Loucy (cell line): ENCODE measurements around the gene SHC1.
A peak's percentile ranks its signal among the peaks of the same experiment; 100 is the strongest.

Experiments used
- H2AFZ ChIP-seq: fragments of 200-600 bp; sonication (generic); 2 replicates; pipeline ENCODE4 v1.6.0; 2016; ENCODE audit warnings: antibody characterized with exemption, mild to moderate bottlenecking, low read length, moderate library complexity
- H3F3A ChIP-seq: fragments of 200-600 bp; 2 replicates; pipeline ENCODE4 v1.6.0; 2016; ENCODE audit warnings: antibody characterized with exemption, low read depth, mild to moderate bottlenecking
- H3K27me3 ChIP-seq: fragments of 200-600 bp; sonication (generic); 2 replicates; pipeline ENCODE4 v1.6.1; 2014; ENCODE audit warnings: low read length, mild to moderate bottlenecking; ENCODE audit not compliant: insufficient read depth, poor library complexity, severe bottlenecking
- H3K36me3 ChIP-seq: fragments of 200-600 bp; sonication (generic); 2 replicates; pipeline ENCODE4 v1.6.1; 2016; ENCODE audit warnings: low read length; ENCODE audit not compliant: insufficient read depth
- H3K4me1 ChIP-seq: fragments of 200-600 bp; sonication (generic); 2 replicates; pipeline ENCODE4 v1.5.1; 2014; ENCODE audit warnings: low read length, mild to moderate bottlenecking; ENCODE audit not compliant: insufficient read depth, poor library complexity, severe bottlenecking
- H3K4me2 ChIP-seq: fragments of 200-600 bp; sonication (generic); 2 replicates; pipeline ENCODE4 v1.6.0; 2014; ENCODE audit warnings: antibody characterized with exemption, low read length, low read depth, mild to moderate bottlenecking; ENCODE audit not compliant: poor library complexity, severe bottlenecking
- H3K4me3 ChIP-seq: fragments of 200-600 bp; sonication (generic); 2 replicates; pipeline ENCODE4 v1.5.1; 2014; ENCODE audit warnings: low read length, mild to moderate bottlenecking, mixed read lengths; ENCODE audit not compliant: poor library complexity, severe bottlenecking
- H3K79me2 ChIP-seq: fragments of 200-600 bp; sonication (generic); 2 replicates; pipeline ENCODE4 v1.6.1; 2014; ENCODE audit warnings: low read length; ENCODE audit not compliant: insufficient read depth
- H3K9ac ChIP-seq: fragments of 200-600 bp; sonication (generic); 2 replicates; pipeline ENCODE4 v1.6.0; 2014; ENCODE audit warnings: mild to moderate bottlenecking, low read depth, low read length, moderate library complexity; ENCODE audit not compliant: poor library complexity, severe bottlenecking
- H3K9me2 ChIP-seq: fragments of 200-600 bp; sonication (generic); replicated peaks from 2 replicates; pipeline ENCODE4 v1.6.1; 2016; ENCODE audit warnings: low read depth, low read length, mixed read lengths
- H3K9me3 ChIP-seq: fragments of 200-600 bp; sonication (generic); 2 replicates; pipeline ENCODE4 v1.6.1; 2014; ENCODE audit warnings: mild to moderate bottlenecking, antibody characterized with exemption, low read length, low read depth; ENCODE audit not compliant: insufficient read depth
- H4K20me1 ChIP-seq: fragments of 200-600 bp; sonication (generic); 2 replicates; pipeline ENCODE4 v1.6.0; 2014; ENCODE audit warnings: antibody characterized with exemption, low read length, mild to moderate bottlenecking; ENCODE audit not compliant: insufficient read depth, poor library complexity, severe bottlenecking
- EZH2phosphoT487 ChIP-seq: fragments of 200-600 bp; IDR thresholded peaks from 2 replicates; pipeline ENCODE4 v1.6.1; 2018; ENCODE audit warnings: antibody characterized with exemption, mild to moderate bottlenecking, moderate library complexity, borderline replicate concordance
- TF ChIP-seq, protein P1 (sequence below): fragments of 200-600 bp; sonication (generic); conservative IDR thresholded peaks from 2 replicates; pipeline ENCODE4 v1.5.1; 2014; ENCODE audit warnings: mild to moderate bottlenecking, antibody characterized with exemption, low read length

SHC1 gene

DNA sequence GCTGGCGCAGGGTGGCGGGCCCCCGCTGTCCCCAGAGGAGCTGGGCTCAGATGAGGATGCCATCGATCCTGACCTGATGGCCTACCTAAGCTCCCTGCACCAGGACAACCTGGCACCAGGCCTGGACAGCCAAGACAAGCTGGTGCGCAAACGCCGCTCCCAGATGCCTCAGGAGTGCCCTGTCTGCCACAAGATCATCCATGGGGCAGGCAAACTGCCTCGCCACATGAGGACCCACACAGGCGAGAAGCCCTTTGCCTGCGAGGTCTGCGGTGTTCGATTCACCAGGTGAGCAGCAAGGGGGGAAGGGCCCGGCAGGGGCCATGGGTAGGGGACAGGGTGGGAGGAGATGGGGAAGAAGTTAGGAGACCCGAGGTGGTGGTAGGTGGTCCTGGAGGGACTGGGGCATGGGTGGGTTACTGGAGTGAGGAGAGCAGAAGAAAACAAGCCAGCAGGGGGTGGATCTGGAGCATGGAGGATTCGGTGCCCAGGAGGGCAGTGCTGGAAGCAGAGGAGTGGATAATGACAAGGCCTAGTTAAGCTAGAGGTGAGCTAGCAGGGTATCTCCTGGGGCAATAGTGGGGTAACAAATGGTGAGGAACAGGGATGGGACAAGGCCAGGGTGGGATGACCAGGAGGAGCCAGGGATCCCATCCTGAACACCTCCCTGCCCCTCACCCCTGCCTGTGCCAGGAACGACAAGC, 45.1 kb upstream of the SHC1 start:
- H3F3A ChIP-seq: no peaks in the 10 kb centered on the region
- H3K36me3 ChIP-seq: no peaks in the 10 kb centered on the region
- no peaks in the 10 kb centered on the region for H3K9me2 ChIP-seq
- no peaks in the 10 kb centered on the region for H4K20me1 ChIP-seq
- TF ChIP-seq EZH2phosphoT487: no peak
- TF ChIP-seq, protein P1, sequence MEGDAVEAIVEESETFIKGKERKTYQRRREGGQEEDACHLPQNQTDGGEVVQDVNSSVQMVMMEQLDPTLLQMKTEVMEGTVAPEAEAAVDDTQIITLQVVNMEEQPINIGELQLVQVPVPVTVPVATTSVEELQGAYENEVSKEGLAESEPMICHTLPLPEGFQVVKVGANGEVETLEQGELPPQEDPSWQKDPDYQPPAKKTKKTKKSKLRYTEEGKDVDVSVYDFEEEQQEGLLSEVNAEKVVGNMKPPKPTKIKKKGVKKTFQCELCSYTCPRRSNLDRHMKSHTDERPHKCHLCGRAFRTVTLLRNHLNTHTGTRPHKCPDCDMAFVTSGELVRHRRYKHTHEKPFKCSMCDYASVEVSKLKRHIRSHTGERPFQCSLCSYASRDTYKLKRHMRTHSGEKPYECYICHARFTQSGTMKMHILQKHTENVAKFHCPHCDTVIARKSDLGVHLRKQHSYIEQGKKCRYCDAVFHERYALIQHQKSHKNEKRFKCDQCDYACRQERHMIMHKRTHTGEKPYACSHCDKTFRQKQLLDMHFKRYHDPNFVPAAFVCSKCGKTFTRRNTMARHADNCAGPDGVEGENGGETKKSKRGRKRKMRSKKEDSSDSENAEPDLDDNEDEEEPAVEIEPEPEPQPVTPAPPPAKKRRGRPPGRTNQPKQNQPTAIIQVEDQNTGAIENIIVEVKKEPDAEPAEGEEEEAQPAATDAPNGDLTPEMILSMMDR: no peak
- no peak overlapping the region for H2AFZ ChIP-seq
- no peaks in the 10 kb centered on the region for H3K9me3 ChIP-seq
- H3K4me3 ChIP-seq: no peak overlapping the region
- H3K27me3 ChIP-seq: no peaks in the 10 kb centered on the region
- peaks cover 37% of the 10 kb centered on the region for H3K4me1 ChIP-seq
- no peak overlapping the region for H3K4me2 ChIP-seq
- H3K9ac ChIP-seq: no peak overlapping the region
- H3K79me2 ChIP-seq: no peaks in the 10 kb centered on the region

DNA sequence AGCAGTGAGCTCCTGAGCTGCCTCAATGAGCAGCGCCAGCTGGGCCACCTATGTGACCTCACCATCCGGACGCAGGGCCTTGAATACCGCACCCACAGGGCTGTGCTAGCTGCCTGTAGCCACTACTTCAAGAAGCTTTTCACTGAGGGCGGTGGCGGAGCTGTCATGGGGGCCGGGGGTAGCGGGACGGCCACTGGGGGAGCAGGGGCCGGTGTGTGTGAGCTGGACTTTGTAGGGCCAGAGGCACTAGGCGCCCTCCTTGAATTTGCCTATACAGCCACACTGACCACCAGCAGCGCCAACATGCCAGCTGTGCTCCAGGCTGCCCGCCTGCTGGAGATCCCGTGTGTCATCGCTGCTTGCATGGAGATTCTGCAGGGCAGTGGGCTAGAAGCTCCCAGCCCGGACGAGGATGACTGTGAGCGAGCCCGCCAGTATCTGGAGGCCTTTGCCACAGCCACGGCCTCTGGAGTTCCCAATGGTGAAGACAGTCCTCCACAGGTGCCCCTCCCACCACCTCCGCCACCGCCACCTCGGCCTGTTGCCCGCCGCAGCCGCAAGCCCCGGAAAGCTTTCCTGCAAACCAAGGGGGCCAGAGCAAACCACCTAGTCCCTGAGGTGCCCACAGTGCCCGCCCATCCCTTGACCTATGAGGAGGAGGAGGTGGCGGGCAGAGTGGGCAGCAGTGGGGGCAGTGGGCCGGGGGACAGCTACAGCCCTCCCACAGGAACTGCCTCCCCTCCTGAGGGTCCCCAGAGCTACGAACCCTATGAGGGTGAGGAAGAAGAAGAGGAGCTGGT, 44.4 kb upstream of the SHC1 start:
- no peaks in the 10 kb centered on the region for H3K79me2 ChIP-seq
- peaks cover 45% of the 10 kb centered on the region for H3K4me1 ChIP-seq
- no peaks in the 10 kb centered on the region for H3K27me3 ChIP-seq
- H3K36me3 ChIP-seq: no peaks in the 10 kb centered on the region
- no peaks in the 10 kb centered on the region for H3K9me2 ChIP-seq
- H3K4me3 ChIP-seq: no peak overlapping the region
- no peak overlapping the region for H3K4me2 ChIP-seq
- H3F3A ChIP-seq: no peaks in the 10 kb centered on the region
- H2AFZ ChIP-seq: no peak overlapping the region
- no peaks in the 10 kb centered on the region for H4K20me1 ChIP-seq
- peak overlapping the region; percentile 22 for H3K9ac ChIP-seq
- TF ChIP-seq EZH2phosphoT487: no peak
- TF ChIP-seq, protein P1: no peak
- no peaks in the 10 kb centered on the region for H3K9me3 ChIP-seq

DNA sequence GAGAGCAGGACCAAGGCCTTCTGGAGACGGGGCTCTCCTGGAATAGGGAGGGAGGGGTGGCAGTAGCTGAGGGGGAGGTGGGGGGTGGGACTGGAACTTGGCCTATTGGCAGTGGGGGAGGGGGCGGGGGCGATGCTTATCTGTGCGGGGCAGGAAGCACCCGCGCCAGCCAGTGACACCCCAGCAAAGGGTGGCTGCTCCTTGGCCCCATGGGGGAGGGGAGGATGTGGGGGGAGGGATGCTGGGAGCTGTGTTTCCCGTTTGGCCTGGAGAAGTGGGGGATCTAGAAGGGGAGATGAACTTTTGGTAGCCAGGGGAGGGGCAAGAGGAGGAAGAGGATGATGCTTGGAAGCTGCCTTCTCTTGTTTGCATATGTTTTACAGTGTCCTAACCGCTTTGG, 43.1 kb upstream of the SHC1 start:
- no peak for TF ChIP-seq EZH2phosphoT487
- TF ChIP-seq, protein P1: no peak
- H3K27me3 ChIP-seq: no peaks in the 10 kb centered on the region
- peaks cover 49% of the 10 kb centered on the region for H3K4me1 ChIP-seq
- no peaks in the 10 kb centered on the region for H3K9me2 ChIP-seq
- H3K36me3 ChIP-seq: no peaks in the 10 kb centered on the region
- H3K79me2 ChIP-seq: no peaks in the 10 kb centered on the region
- peak overlapping the region; percentile 22 for H3K9ac ChIP-seq
- H3F3A ChIP-seq: no peaks in the 10 kb centered on the region
- no peak overlapping the region for H2AFZ ChIP-seq
- no peaks in the 10 kb centered on the region for H3K9me3 ChIP-seq
- no peak overlapping the region for H3K4me3 ChIP-seq
- no peaks in the 10 kb centered on the region for H4K20me1 ChIP-seq
- H3K4me2 ChIP-seq: peak overlapping the region; percentile 18
